Fibroblast of lung (primary cell): ENCODE data around the gene NFAT5. TPM values are rescaled to one million over a fixed set of nuclear protein-coding genes. Genes with fewer than 3 reads are reported as not detected.
"Not testable (repeated sequence)": the region's sequence is repeated elsewhere in the genome, so short reads cannot be mapped to it uniquely, and the experiment has no call there.

ENCODE experiments used
- DNase-seq, 2 donors: peaks; one replicate each; pipeline versions ENCODE4 v3.0.0 to v3.0.0-alpha.2; 2010; ENCODE audit warnings: low read depth in 2 of 2
- H2AFZ ChIP-seq: 2 replicates; pipeline ENCODE4 v1.5.1; 2012; ENCODE audit warnings: low read length, control low read depth, inconsistent platforms
- H3K27ac ChIP-seq: 2 replicates; pipeline ENCODE4 v1.5.1; 2011; ENCODE audit warnings: low read length, control low read depth; ENCODE audit not compliant: insufficient read depth
- H3K27me3 ChIP-seq: 2 replicates; pipeline ENCODE4 v1.5.1; 2011; ENCODE audit warnings: mild to moderate bottlenecking, low read length; ENCODE audit not compliant: control insufficient read depth, insufficient read depth
- H3K36me3 ChIP-seq: 2 replicates; pipeline ENCODE4 v1.5.1; 2011; ENCODE audit warnings: low read length; ENCODE audit not compliant: control insufficient read depth, insufficient read depth
- H3K4me1 ChIP-seq: 2 replicates; pipeline ENCODE4 v1.5.1; 2011; ENCODE audit warnings: low read length; ENCODE audit not compliant: control insufficient read depth, insufficient read depth; ENCODE audit errors: extremely low read depth
- H3K4me2 ChIP-seq: 2 replicates; pipeline ENCODE4 v1.5.1; 2011; ENCODE audit warnings: low read length, control low read depth; ENCODE audit not compliant: insufficient read depth; ENCODE audit errors: extremely low read depth
- H3K4me3 ChIP-seq, 4 experiments: fragments of 200-600 bp in 1 of 4; sonication (generic) in 1 of 4; replicated peaks in 1 of 4; 2 replicates each; pipeline ENCODE4 v1.5.1; 2011 to 2016; ENCODE audit warnings: low read length in 4 of 4, low read depth in 3 of 4, mild to moderate bottlenecking in 3 of 4, control low read depth in 2 of 4, inconsistent platforms in 1 of 4, mixed read lengths in 1 of 4; ENCODE audit not compliant: insufficient read depth in 1 of 4; ENCODE audit errors: control extremely low read depth in 1 of 4
- H3K79me2 ChIP-seq: 2 replicates; pipeline ENCODE4 v1.5.1; 2012; ENCODE audit warnings: mild to moderate bottlenecking, low read length, inconsistent platforms; ENCODE audit not compliant: control insufficient read depth, insufficient read depth
- H3K9ac ChIP-seq: 2 replicates; pipeline ENCODE4 v1.5.1; 2011; ENCODE audit warnings: mild to moderate bottlenecking, low read length, control low read depth; ENCODE audit not compliant: insufficient read depth
- H3K9me3 ChIP-seq: 2 replicates; pipeline ENCODE4 v1.5.1; 2012; ENCODE audit warnings: low read depth, low read length; ENCODE audit not compliant: control insufficient read depth, insufficient read depth
- H4K20me1 ChIP-seq: 2 replicates; pipeline ENCODE4 v1.5.1; 2011; ENCODE audit warnings: low read length; ENCODE audit not compliant: control insufficient read depth, insufficient read depth; ENCODE audit errors: extremely low read depth
- CTCF ChIP-seq, 2 donors: IDR thresholded peaks in 1 of 2; conservative IDR thresholded peaks in 1 of 2; 1 replicate in 1 of 2; 2 replicates in 1 of 2; pipeline ENCODE4 v1.5.1; 2011 to 2012; ENCODE audit warnings: low read length in 2 of 2, control low read depth in 1 of 2, inconsistent platforms in 1 of 2, low read depth in 1 of 2, mild to moderate bottlenecking in 1 of 2
- EZH2 ChIP-seq: IDR thresholded peaks from 2 replicates; pipeline ENCODE4 v1.5.1; 2012; ENCODE audit warnings: low read length, control low read depth, mild to moderate bottlenecking; ENCODE audit errors: missing control alignments
- polyA plus RNA-seq, 2 donors: library from polyadenylated mRNA; depleted of rRNA in 1 of 2; stranded (reverse) in 1 of 2; unstranded in 1 of 2; fragments of >200 nt; gene quantifications; 2 replicates each; pipeline ENCODE4 v1.2.1, GENCODE V29; 2011 to 2012; ENCODE audit warnings: missing spikeins in 1 of 2
- total RNA-seq: library from RNA; depleted of rRNA; stranded (reverse); fragments of >200 nt; gene quantifications from 2 replicates; pipeline ENCODE4 v1.2.1, GENCODE V29; 2014

The NFAT5 gene
- total and polyA plus RNA-seq, 2 donors (not counting 1 experiment from before 2014, with no cell fraction given) = 33.4 to 39.4 TPM

GRCh38 chr16:69566240-69566980, 644 bp downstream of the NFAT5 start:
- no peaks in the 10 kb centered on the region for H3K27me3 ChIP-seq
- H3K27ac ChIP-seq = peak overlapping the region; percentile 92
- H3K9ac ChIP-seq = peak overlapping the region; percentile 92
- DNase-seq = peak; percentile 71 to 76
- H3K4me1 ChIP-seq = peaks cover 3% of the 10 kb centered on the region
- H3K79me2 ChIP-seq = peaks cover 57% of the 10 kb centered on the region
- no peaks in the 10 kb centered on the region for H3K36me3 ChIP-seq
- TF ChIP-seq EZH2 = no peak
- TF ChIP-seq CTCF (conservative IDR thresholded peaks at IDR 0.05 in 1 of 2, IDR thresholded peaks at IDR 0.05 in 1 of 2; ENCODE audit: low read depth in 1 of 2, low read length in 2 of 2) = no peak
- peak overlapping the region; percentile 60 to 98 (median 82) for H3K4me3 ChIP-seq
- H3K4me2 ChIP-seq = no peak overlapping the region
- peak overlapping the region; percentile 65 for H2AFZ ChIP-seq
- H3K9me3 ChIP-seq = no peaks in the 10 kb centered on the region
- no peaks in the 10 kb centered on the region for H4K20me1 ChIP-seq

GRCh38 chr16:69566981-69567680, 1.4 kb downstream of the NFAT5 start:
- Histone ChIP-seq H3K36me3 (no peaks in the 10 kb centered on the region), H3K9ac (peak overlapping the region; percentile 92), H3K4me1 (peaks cover 3% of the 10 kb centered on the region), H2AFZ (no peak overlapping the region), H3K4me3 (peak overlapping the region; percentile 60 to 98 (median 82)), H3K79me2 (peaks cover 62% of the 10 kb centered on the region), H3K4me2 (peak overlapping the region; percentile 79), H4K20me1 (no peaks in the 10 kb centered on the region), H3K9me3 (no peaks in the 10 kb centered on the region), H3K27me3 (no peaks in the 10 kb centered on the region), H3K27ac (peak overlapping the region; percentile 92)
- peak in 1 of 2 donors; percentile 31 for DNase-seq
- TF ChIP-seq EZH2 (no peak), CTCF (conservative IDR thresholded peaks at IDR 0.05 in 1 of 2, IDR thresholded peaks at IDR 0.05 in 1 of 2; ENCODE audit: low read depth in 1 of 2, low read length in 2 of 2) (peak; percentile 22 to 31)

GRCh38 chr16:69568676-69569075, 2.9 kb downstream of the NFAT5 start:
- Histone ChIP-seq H3K9me3 (no peaks in the 10 kb centered on the region), H3K4me2 (peak overlapping the region; percentile 75), H3K4me3 (peak overlapping the region; percentile 35 to 98 (median 76)), H3K9ac (no peak overlapping the region), H4K20me1 (no peaks in the 10 kb centered on the region), H3K36me3 (no peaks in the 10 kb centered on the region), H2AFZ (no peak overlapping the region), H3K27ac (no peak overlapping the region), H3K79me2 (peaks cover 75% of the 10 kb centered on the region), H3K4me1 (peaks cover 3% of the 10 kb centered on the region), H3K27me3 (no peaks in the 10 kb centered on the region)
- DNase-seq = no peak
- TF ChIP-seq CTCF (conservative IDR thresholded peaks at IDR 0.05 in 1 of 2, IDR thresholded peaks at IDR 0.05 in 1 of 2; ENCODE audit: low read depth in 1 of 2, low read length in 2 of 2) (no peak), EZH2 (no peak)

GRCh38 chr16:69578771-69579170, 13.0 kb downstream of the NFAT5 start:
- not testable (repeated sequence) for H3K27me3 ChIP-seq, DNase-seq, H3K4me1 ChIP-seq, H3K4me2 ChIP-seq, H3K36me3 ChIP-seq, H3K27ac ChIP-seq, H3K9ac ChIP-seq, H3K4me3 ChIP-seq, H3K9me3 ChIP-seq, H2AFZ ChIP-seq, H4K20me1 ChIP-seq
- peaks cover 91% of the 10 kb centered on the region for H3K79me2 ChIP-seq
